H1 (cell line): ENCODE results near the gene AGAP3. TPM values are rescaled to one million over a fixed set of nuclear protein-coding genes. Genes with fewer than 3 reads are reported as not detected.

Experiments
- BRCA1 ChIP-seq: IDR thresholded peaks from 2 replicates; pipeline ENCODE4 v1.6.1; 2012; ENCODE audit warnings: low read depth, low read length, improper control_type of control experiment
- JUN ChIP-seq: IDR thresholded peaks from 2 replicates; pipeline ENCODE4 v1.6.1; 2011; ENCODE audit warnings: low read depth, mild to moderate bottlenecking, improper control_type of control experiment, low read length
- SIN3A ChIP-seq, 2 experiments: IDR thresholded peaks in 1 of 2; conservative IDR thresholded peaks in 1 of 2; 2 replicates each; pipeline ENCODE4 v1.6.1; 2011 to 2012; ENCODE audit warnings: low read length in 2 of 2, improper control_type of control experiment in 1 of 2, low read depth in 1 of 2, mild to moderate bottlenecking in 1 of 2
- SP4 ChIP-seq: IDR thresholded peaks from 2 replicates; pipeline ENCODE4 v1.6.1; 2012; ENCODE audit warnings: low read length, inconsistent platforms
- polyA plus RNA-seq, 7 experiments: library from polyadenylated mRNA; depleted of rRNA in 3 of 7; stranded (reverse) in 5 of 7; unstranded in 2 of 7; fragments of >200 nt in 5 of 7; fragments of 200-250 nt in 2 of 7; gene quantifications; 1 replicate in 5 of 7; 2 replicates in 1 of 7; 4 replicates in 1 of 7; pipeline versions ENCODE4 v1.2.1 to v1.2.3, GENCODE V29; 2011 to 2013; ENCODE audit warnings: missing spikeins in 2 of 7, mixed read lengths in 2 of 7
- total RNA-seq: library from RNA; stranded (reverse); fragmentation: NEBNext Ultra II Directional; extraction: Animal tissue kit (Norgen Biotek cat#: 25700); gene quantifications from 2 replicates; pipeline ENCODE4 v1.2.1, GENCODE V29; 2021

AGAP3 gene
- total and polyA plus RNA-seq, 2 of the 8 experiments (the other 6 are each of a cell fraction or from before 2014, with no cell fraction given): 66.4 to 120 TPM

GRCh38 chr7:151134743-151135524, 48.7 kb downstream of the AGAP3 start (continued):
- TF ChIP-seq SIN3A (conservative IDR thresholded peaks at IDR 0.05 in 1 of 2, IDR thresholded peaks at IDR 0.05 in 1 of 2; ENCODE audit: low read depth in 1 of 2, low read length in 2 of 2) (no peak), JUN (no peak), SP4 (no peak), BRCA1 (no peak)
